Measurements from ENCODE around the gene MYL3.

The MYL3 gene

GRCh38 chr3:46848271-46849044 is 14.8 kb downstream of the MYL3 start:
- TF ChIP-seq, protein P1, sequence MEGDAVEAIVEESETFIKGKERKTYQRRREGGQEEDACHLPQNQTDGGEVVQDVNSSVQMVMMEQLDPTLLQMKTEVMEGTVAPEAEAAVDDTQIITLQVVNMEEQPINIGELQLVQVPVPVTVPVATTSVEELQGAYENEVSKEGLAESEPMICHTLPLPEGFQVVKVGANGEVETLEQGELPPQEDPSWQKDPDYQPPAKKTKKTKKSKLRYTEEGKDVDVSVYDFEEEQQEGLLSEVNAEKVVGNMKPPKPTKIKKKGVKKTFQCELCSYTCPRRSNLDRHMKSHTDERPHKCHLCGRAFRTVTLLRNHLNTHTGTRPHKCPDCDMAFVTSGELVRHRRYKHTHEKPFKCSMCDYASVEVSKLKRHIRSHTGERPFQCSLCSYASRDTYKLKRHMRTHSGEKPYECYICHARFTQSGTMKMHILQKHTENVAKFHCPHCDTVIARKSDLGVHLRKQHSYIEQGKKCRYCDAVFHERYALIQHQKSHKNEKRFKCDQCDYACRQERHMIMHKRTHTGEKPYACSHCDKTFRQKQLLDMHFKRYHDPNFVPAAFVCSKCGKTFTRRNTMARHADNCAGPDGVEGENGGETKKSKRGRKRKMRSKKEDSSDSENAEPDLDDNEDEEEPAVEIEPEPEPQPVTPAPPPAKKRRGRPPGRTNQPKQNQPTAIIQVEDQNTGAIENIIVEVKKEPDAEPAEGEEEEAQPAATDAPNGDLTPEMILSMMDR (IDR thresholded peaks at IDR 0.05; ENCODE audit: low read depth, low read length) = peak; percentile 28
- no peak for DNase-seq (ENCODE audit: extremely low read depth, low read depth)

GRCh38 chr3:46847744-46848143 is 15.5 kb downstream of the MYL3 start:
- no peak for DNase-seq (ENCODE audit: extremely low read depth, low read depth)
- TF ChIP-seq, protein P1 (IDR thresholded peaks at IDR 0.05; ENCODE audit: low read depth, low read length) = no peak

DNA sequence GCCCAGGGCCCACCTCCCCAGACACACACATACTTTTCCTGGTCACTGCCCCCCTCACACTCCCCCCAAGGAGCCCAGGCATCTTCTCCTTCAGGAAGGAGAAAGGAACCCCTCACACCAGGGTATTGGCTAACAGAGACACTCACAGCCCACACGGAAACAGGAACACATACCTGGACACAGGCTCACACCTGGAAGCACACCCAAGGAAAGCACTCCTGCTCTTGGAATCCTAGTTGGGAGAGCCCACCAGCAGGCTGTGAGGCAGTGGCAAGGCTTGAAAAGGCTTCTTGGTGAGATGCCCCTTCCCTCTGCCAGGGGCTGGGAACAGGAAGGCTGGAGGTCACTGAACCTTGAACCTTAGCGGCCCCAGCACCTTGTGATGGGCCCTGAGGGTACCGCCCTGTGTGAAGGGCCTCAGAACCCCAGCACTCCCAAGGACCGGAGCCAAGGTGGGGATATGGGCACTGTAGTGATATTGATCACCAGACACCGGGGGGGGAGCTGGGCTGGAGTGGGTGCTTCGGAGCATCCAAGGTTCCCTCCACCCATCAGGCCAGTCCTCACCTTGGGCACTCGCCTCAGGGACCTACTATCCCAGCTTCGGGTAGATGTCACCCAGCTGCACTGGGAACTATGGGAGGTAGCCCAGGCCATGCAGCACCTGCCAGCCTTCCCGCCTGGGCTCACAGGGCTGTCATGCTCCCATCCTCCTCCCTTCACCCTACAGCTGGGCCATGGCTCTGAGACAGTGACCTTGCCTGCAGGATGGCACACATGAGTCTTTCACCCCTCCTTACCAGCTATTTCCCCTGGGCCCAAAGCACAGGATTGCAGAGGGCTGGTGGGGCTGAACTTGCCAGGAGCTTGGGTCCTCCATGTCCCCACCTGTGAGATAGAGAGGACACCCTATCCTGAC is 16.4 kb downstream of the MYL3 start:
- TF ChIP-seq, protein P1 (IDR thresholded peaks at IDR 0.05; ENCODE audit: low read depth, low read length) = no peak
- DNase-seq (ENCODE audit: extremely low read depth, low read depth) = no peak

- peak; percentile 48 for DNase-seq (ENCODE audit: extremely low read depth, low read depth)
- TF ChIP-seq, protein P1 (IDR thresholded peaks at IDR 0.05; ENCODE audit: low read depth, low read length) = peak; percentile 37
Measured at GRCh38 chr3:46845860-46846623, 17.2 kb downstream of the MYL3 start.

DNA sequence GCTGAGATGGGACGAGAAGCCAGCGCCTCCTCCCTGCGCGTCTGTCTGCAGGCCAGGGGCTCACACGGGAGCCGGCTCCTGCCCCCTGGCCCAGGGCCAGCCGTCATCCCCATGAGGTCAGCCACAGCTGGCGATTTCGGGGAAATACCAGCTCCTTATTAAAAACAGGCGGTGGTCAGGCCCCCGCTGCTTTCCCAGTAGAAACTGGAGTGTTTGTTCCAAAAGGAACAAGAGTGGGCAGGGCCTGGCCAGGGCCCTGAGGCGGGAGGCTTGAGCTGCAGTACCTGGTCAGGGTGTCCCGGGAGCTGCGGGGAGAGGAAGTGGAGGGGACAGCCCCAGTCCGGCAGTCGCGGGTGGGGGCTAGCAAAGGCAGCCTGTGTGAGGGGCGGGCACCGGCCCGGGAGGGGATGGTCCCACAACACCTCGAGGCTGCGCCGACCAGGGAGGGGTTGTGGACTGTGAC is 17.8 kb downstream of the MYL3 start:
- TF ChIP-seq, protein P1 (IDR thresholded peaks at IDR 0.05; ENCODE audit: low read depth, low read length) = peak; percentile 5; the same call in 1 of the 2 replicates
- peak; percentile 78 for DNase-seq (ENCODE audit: extremely low read depth, low read depth)

DNA sequence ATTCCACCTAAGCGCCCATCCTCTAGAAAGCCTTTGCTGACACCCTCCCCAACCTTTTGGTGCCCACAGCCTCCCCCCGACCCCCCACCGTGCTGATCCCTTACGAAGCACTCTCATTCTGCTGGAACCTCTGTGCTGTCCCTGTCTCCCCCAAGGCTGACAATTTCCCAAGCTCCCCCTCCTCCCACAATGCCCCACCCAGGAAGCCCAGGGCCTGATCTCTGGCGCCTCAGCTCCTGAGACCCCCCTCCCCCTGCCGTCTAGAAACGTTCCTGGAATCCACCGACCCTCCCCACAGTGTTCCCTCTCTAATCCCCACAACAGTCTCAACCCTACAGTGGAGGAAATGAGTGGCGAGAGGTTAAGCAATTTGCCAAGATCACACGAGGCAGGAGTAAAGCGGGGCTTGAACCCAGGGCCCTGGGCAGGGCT is 18.3 kb downstream of the MYL3 start:
- TF ChIP-seq, protein P1 (IDR thresholded peaks at IDR 0.05; ENCODE audit: low read depth, low read length) = no peak
- no peak for DNase-seq (ENCODE audit: extremely low read depth, low read depth)
